RWPE2 (cell line): ENCODE data around the gene MPRIP.

Experiments
- ATAC-seq: fragments of 200-7000 bp; cut with Tn5 transposase; 3 replicates; pipeline ENCODE4 v1.9.1; 2021; ENCODE audit warnings: low read depth
- DNase-seq: peaks from one replicate; pipeline ENCODE4 v3.0.0-alpha.2; 2020; ENCODE audit warnings: low spot score
- H3K27ac ChIP-seq: fragments of 450-650 bp; 2 replicates; pipeline ENCODE4 v1.5.1; 2017; ENCODE audit warnings: mild to moderate bottlenecking; ENCODE audit not compliant: poor library complexity, severe bottlenecking
- H3K27me3 ChIP-seq: fragments of 250-450 bp; sonication (Bioruptor Pico); 2 replicates; pipeline ENCODE4 v1.5.1; 2021; ENCODE audit warnings: mild to moderate bottlenecking, moderate library complexity; ENCODE audit not compliant: insufficient read depth, poor library complexity, severe bottlenecking
- H3K36me3 ChIP-seq: fragments of 250-450 bp; sonication (Bioruptor Pico); 2 replicates; pipeline ENCODE4 v1.5.1; 2020; ENCODE audit warnings: low read depth, mild to moderate bottlenecking, moderate library complexity
- H3K4me1 ChIP-seq: fragments of 250-450 bp; sonication (Bioruptor Pico); 2 replicates; pipeline ENCODE4 v1.5.1; 2021; ENCODE audit warnings: mild to moderate bottlenecking, moderate library complexity; ENCODE audit not compliant: insufficient read depth, poor library complexity, severe bottlenecking
- H3K4me3 ChIP-seq: fragments of 250-450 bp; sonication (Bioruptor Pico); 2 replicates; pipeline ENCODE4 v1.5.1; 2021; ENCODE audit warnings: mild to moderate bottlenecking, moderate library complexity; ENCODE audit not compliant: severe bottlenecking
- H3K9me3 ChIP-seq: fragments of 250-450 bp; sonication (Bioruptor Pico); 2 replicates; pipeline ENCODE4 v1.5.1; 2021; ENCODE audit warnings: mild to moderate bottlenecking, moderate library complexity; ENCODE audit not compliant: severe bottlenecking
- CTCF ChIP-seq: fragments of 450-650 bp; IDR thresholded peaks from one replicate; pipeline ENCODE4 v1.5.1; 2017; ENCODE audit warnings: mild to moderate bottlenecking, moderate library complexity; ENCODE audit not compliant: poor library complexity, severe bottlenecking

Gene MPRIP

GRCh38 chr17:17073581-17074403 is 31.5 kb downstream of the MPRIP start:
- H3K4me3 ChIP-seq, result no peak overlapping the region
- DNase-seq, result peak; percentile 27
- H3K27me3 ChIP-seq, result no peaks in the 10 kb centered on the region
- H3K4me1 ChIP-seq, result peaks cover 41% of the 10 kb centered on the region
- H3K27ac ChIP-seq, result peak overlapping the region; percentile 65
- H3K9me3 ChIP-seq, result no peaks in the 10 kb centered on the region
- ATAC-seq, result peak; percentile 37; the same call in 2 of the 3 replicates
- peaks cover 69% of the 10 kb centered on the region for H3K36me3 ChIP-seq
- TF ChIP-seq CTCF, result no peak

GRCh38 chr17:17075125-17075781 is 33.0 kb downstream of the MPRIP start:
- no peak for TF ChIP-seq CTCF
- peaks cover 73% of the 10 kb centered on the region for H3K36me3 ChIP-seq
- no peaks in the 10 kb centered on the region for H3K27me3 ChIP-seq
- DNase-seq, result peak; percentile 75
- H3K4me3 ChIP-seq, result no peak overlapping the region
- H3K9me3 ChIP-seq, result no peaks in the 10 kb centered on the region
- H3K27ac ChIP-seq, result peak overlapping the region; percentile 65
- H3K4me1 ChIP-seq, result peaks cover 41% of the 10 kb centered on the region
- peak; percentile 73 for ATAC-seq

- Histone ChIP-seq H3K4me1 (peaks cover 40% of the 10 kb centered on the region), H3K36me3 (peaks cover 66% of the 10 kb centered on the region), H3K9me3 (no peaks in the 10 kb centered on the region), H3K27ac (peak overlapping the region; percentile 65), H3K4me3 (no peak overlapping the region), H3K27me3 (no peaks in the 10 kb centered on the region)
- peak; percentile 18 for DNase-seq
- no peak for TF ChIP-seq CTCF
- ATAC-seq, result no peak
These were observed 33.8 kb downstream of the MPRIP start for GRCh38 chr17:17076066-17076465.

- Histone ChIP-seq H3K4me1 (peaks cover 31% of the 10 kb centered on the region), H3K27me3 (no peaks in the 10 kb centered on the region), H3K36me3 (peaks cover 55% of the 10 kb centered on the region), H3K9me3 (no peaks in the 10 kb centered on the region), H3K4me3 (no peak overlapping the region), H3K27ac (no peak overlapping the region)
- ATAC-seq (no peak), DNase-seq (peak; percentile 7)
- TF ChIP-seq CTCF, result no peak
These were observed 34.8 kb downstream of the MPRIP start for GRCh38 chr17:17077101-17077500.
